ENCODE data around the gene CSNK1G1. TPM values are rescaled to one million over a fixed set of nuclear protein-coding genes. Genes with fewer than 3 reads are reported as not detected.

Gene CSNK1G1
- total and polyA plus RNA-seq, 2 of the 4 experiments (the other 2 are of a cell fraction), result 7.4 to 29.4 TPM

- BruUV-seq (replicated peaks), result no TSS peak
- H3K9me3 ChIP-seq (ENCODE audit: control insufficient read depth, insufficient read depth, low read length), result no peaks in the 10 kb centered on the region
Observed at GRCh38 chr15:64143276-64143675, 212.7 kb downstream of the CSNK1G1 start.

More at GRCh38 chr15:64143276-64143675, 212.7 kb downstream of the CSNK1G1 start:
- 100% methylated on average over 1 of the region's 6 CpGs; no CpG with 5 or more reads in 1 of the 2 experiments for WGBS, 2 experiments (ENCODE audit: extremely low coverage in 2 of 2, insufficient read length in 1 of 2)
- Histone ChIP-seq H2BK20ac (ENCODE audit: low read depth, low read length) (no peak overlapping the region), H3K27me3 (ENCODE audit: control insufficient read depth, insufficient read depth, low read length) (no peaks in the 10 kb centered on the region), H3K4ac (ENCODE audit: low read depth, low read length) (no peak overlapping the region), H3K4me3 (ENCODE audit: insufficient read depth, low read depth, low read length) (no peak overlapping the region), H3K14ac (replicated peaks; ENCODE audit: low read depth, low read length) (no peak overlapping the region), H2AK5ac (ENCODE audit: low read depth, low read length) (no peak overlapping the region), H3K27ac (ENCODE audit: insufficient read depth, low read length) (no peak overlapping the region), H3K36me3 (ENCODE audit: control insufficient read depth, insufficient read depth, low read length) (peaks cover 23% of the 10 kb centered on the region), H3K9ac (ENCODE audit: low read depth, low read length) (no peak overlapping the region), H3K18ac (ENCODE audit: low read depth, low read length) (no peak overlapping the region), H3K23ac (ENCODE audit: low read depth, low read length) (no peak overlapping the region), H3K9me1 (ENCODE audit: insufficient read depth, low read length) (0 out of 2 replicates have a peak, but pooled peaks cover 4% of the 10 kb centered on the region), H3K79me1 (ENCODE audit: low read depth in 1 of 2, low read length in 2 of 2) (no peaks in the 10 kb centered on the region), H2BK120ac (ENCODE audit: low read depth, low read length) (no peak overlapping the region), H2AFZ (replicated peaks; ENCODE audit: low read length, poor library complexity) (no peak overlapping the region), H4K8ac (ENCODE audit: low read depth in 2 of 2, low read length in 2 of 2) (no peak overlapping the region), H3K4me1 (ENCODE audit: control insufficient read depth, insufficient read depth, low read length) (no peaks in the 10 kb centered on the region; the same call in 1 of the 2 replicates), H2AK9ac (replicated peaks; ENCODE audit: low read depth, low read length, poor library complexity) (no peak overlapping the region), H2BK5ac (ENCODE audit: low read depth, low read length, poor library complexity, severe bottlenecking) (no peak overlapping the region), H4K20me1 (ENCODE audit: insufficient read depth, low read length) (no peaks in the 10 kb centered on the region), H4K91ac (ENCODE audit: insufficient read depth, low read depth, low read length) (no peak overlapping the region), H4K5ac (ENCODE audit: low read depth, low read length) (no peak overlapping the region), H3K56ac (ENCODE audit: extremely low read depth, insufficient read depth, low read length) (no peak overlapping the region), H2BK15ac (ENCODE audit: low read depth, low read length) (no peak overlapping the region), H3K4me2 (ENCODE audit: low read depth, low read length) (no peak overlapping the region)
- dilution Hi-C loops (cut with HindIII; ENCODE audit: low sequenced_read_pairs, unreplicated experiment), result no loop called here
- ChIA-PET CTCF (interaction anchor here (0.9 kb wide), 1 partner anchor 10 kb away, joined by 5 read pairs; no protein-coding TSS in a partner anchor), POLR2A (ENCODE audit: unreplicated experiment) (no interaction called here)
- no peak for TF ChIP-seq CHD1 (IDR thresholded peaks at IDR 0.05; ENCODE audit: low read depth, low read length)
- TF ChIP-seq USF2 (IDR thresholded peaks at IDR 0.05; ENCODE audit: low read depth, low read length), result no peak
- TF ChIP-seq ELK1 (IDR thresholded peaks at IDR 0.05; ENCODE audit: borderline replicate concordance, low read depth, low read length), result no peak
- no peak for TF ChIP-seq RAD21 (IDR thresholded peaks at IDR 0.05; ENCODE audit: low read length)
- TF ChIP-seq BHLHE40 (IDR thresholded peaks at IDR 0.05; ENCODE audit: low read depth, low read length), result no peak
- no peak for TF ChIP-seq CTCF (conservative IDR thresholded peaks at IDR 0.05; ENCODE audit: low read depth, low read length)
- no peak for TF ChIP-seq RCOR1 (IDR thresholded peaks at IDR 0.05; ENCODE audit: insufficient replicate concordance, low read length)
- TF ChIP-seq MXI1 (IDR thresholded peaks at IDR 0.05; ENCODE audit: borderline replicate concordance, low read depth, low read length), result no peak
- TF ChIP-seq POLR2A (IDR thresholded peaks at IDR 0.05; ENCODE audit: low read depth, low read length), result no peak
- no peak for TF ChIP-seq NFE2L2 (IDR thresholded peaks at IDR 0.05; ENCODE audit: low read depth, low read length)
- in situ Hi-C loops (cut with MboI; ENCODE audit: low sequenced_read_pairs), result no loop called here
- no peak for DNase-seq
- no peak for ATAC-seq (ENCODE audit: low read depth)
- intact Hi-C loops (cut with micrococcal nuclease), result no loop called here
